ENCODE measurements around the gene TSSK2.

The TSSK2 gene

DNA sequence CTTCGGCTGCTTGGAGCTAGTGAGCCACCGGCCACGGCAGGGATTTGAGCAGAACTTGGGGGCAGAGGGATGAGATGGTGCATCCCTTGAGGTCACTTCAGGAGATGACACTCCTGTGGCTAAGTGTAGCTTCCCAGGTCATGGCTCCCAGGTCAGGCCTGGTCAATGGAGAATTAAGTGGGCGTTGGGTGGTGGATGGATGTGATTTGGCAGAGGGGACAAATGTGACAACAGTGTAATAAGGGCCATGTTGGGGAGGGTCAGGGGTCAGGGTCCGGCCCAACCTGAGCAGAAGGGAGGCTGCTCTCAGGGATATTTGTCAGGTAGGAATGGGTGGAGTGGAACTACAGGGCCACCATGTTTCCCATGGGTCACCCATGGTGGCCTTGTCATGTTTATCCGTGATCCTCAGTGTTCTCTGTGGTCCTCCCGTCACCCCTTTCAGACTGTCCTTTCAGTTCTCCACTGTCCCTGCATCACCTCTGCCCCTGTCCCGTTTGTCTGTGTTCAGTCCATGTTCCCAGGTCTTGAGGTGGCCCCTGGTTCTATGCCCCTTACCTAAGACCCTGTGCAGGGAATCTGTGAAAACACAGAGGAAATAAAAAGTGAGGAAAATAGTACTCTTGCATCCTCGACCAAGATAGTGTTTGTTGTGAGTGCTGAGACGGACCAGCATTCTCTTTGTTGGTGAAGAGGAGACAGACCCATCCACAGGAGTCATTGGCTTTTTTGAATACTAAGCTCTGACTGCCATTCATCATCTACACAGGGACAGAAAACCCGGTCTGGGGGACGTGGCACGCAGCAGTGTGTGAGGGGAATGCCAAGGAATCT lies 41.3 kb downstream of the TSSK2 start:
- no peak for DNase-seq

DNA sequence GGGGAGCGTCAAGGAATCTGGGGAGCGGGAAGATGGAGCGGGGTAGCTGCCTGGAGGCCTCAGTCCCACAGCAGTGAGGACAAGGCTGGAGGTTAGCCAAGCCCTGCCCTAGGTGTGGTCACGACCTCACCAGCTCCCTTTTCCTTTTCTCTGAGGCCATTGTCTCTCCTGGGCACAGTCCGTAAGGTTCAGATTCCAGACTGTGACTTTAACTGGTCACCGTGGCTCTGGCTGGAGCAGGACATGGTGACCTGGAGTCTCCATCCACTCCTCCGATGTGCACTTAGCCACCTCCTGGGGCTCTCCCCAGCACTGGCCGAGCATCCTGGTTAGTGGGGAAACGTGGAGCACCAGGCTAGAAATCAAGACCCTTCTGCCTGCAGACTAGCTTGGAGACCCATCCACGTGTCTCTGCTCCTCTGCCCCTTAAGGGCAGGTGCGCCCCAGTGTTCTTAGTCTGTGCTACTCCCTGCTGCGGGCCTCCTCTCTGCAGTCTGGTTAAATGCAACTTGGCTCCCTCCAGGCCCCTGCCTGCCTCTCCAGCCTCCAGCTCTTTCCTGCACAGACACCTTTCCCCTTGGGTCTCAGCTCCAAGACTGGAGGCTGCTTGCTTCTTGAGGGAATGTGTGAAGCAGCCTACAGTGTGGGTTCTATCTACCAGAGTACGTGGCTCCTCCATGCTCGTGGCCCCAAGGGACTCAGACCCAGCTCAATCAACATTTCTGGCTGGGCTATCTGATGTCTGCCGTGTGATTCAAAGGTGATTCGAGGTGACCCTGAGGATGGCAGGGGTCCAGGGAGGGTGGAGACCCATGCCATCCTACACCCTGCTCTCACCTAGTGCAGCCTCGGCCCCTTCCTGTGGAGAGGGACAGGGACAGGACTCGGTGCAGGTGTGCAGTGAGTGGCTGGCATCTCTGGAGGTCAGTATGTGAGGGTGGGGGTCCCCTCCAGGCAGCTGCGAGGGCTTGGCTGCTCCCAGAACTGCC lies 42.2 kb downstream of the TSSK2 start:
- no peak for DNase-seq

DNA sequence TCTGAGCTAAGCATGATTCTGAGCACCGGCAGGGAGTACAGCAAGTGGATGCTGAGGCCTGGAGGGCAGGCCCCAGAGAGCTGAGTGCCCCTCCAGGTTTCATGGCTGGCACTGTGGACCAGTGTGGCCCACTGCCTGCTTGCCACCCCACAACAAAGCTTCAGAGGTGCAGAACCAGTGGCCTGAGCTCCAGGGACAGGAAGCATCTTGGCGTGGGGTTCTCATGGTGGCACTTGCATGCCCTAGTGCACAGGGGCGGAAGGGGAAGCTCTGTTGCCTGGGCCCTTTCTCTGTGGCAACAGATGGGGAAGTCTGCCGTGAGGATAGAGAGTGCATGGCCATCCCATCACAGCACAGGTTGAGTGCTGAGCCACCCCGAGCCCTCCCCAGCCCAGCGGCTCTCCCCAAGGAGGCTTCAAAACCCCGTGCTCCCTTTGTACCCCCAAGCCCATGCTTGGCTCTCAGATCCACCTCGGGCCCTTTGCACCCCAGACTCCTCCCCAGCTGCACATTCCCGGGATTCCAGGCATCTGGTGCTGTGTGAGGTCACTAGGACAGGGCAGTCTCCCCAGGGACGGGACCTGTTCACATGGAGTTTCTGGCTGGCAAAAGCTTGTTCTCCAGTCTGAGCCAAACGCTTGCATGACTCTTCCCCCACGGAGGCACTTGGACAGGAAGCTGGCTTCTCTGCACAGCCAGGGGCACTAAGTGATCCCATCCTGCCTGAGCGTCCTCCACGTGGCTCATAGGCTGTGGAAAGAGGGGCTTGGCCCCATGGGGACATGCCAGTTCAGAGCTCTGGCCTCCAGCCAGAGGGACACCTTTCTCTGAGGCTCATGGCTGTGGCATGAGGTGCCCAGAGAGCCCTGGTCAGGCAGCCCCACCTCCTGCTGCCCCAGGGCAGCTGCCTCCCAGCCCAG lies 43.3 kb downstream of the TSSK2 start:
- no peak for DNase-seq

DNA sequence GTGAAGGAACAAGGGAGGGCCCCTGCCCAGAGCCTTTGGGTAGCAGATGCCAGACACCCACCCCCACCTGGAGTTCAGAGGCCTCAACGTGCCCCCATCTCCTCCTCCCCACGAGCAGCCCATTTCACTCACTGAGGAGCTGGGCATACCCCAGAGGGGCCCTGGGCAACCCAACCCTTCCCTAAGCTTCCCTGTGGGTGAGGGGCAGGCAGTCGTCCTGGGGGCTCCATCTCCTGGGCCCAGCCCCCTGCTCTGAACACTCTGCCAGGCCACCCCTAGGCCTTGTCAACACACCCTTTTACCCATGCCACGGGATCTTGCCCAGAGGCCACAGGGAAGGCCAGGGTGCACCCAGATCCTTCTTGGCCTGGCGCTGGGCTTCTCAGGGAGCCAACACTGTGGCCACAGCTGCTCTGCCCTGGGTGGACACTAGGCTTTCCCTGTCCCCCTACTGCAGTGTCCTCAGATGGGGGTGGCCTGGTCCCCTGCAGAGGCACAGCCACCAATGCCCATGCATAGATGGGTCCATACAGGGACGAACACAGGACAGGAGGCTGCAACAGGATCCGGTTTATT lies 44.0 kb downstream of the TSSK2 start:
- DNase-seq = no peak

DNA sequence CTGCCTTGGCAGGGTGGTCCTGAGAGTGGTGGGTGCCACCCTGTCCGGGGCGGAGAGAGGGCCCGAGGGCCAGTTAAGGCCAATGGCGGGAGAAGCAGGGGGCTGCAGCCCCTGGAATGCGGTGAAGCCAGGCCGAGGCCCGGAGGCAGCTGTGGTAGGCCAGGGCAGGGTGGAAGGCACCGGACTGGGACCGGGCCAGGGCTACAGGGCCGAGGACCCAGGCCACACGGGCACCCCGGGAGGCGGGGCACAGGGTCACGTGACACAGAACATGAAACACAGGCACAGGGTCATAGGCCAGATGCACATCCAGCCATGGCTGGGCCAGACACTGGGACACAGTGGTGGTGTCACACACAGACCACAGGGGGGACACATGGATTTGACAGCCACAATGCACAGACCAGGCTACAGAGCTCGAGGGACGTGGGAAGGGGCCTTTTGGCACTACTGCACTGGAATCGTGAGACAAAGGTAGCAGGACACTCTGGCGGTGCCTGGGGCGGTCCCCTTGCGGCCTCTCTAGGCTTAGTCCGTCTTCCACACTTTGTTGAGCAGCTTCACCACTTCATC lies 44.6 kb downstream of the TSSK2 start:
- no peak for DNase-seq

DNA sequence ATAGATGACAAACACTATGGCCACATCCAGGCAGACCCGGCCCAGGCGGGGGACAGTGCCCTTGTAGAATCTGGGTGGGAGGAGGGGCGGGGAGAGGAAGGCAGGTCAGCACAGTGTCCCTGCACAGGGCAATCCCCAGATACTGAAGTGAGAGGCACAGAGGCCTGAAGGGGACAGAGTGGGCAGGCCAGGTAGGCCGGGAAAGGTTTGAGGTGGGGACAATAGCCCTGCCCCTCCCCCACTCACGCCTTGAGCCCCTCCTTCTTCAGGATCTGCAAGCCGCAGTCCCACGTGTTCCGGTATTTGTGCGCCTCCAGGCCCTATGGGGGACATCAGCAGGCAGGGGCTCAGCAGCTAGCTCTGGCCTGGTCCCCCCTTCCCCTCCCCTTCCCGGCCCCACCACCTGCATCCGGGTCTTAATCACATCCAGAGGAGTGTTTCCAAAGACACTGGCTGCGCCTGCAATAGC lies 45.1 kb downstream of the TSSK2 start:
- DNase-seq = no peak

DNA sequence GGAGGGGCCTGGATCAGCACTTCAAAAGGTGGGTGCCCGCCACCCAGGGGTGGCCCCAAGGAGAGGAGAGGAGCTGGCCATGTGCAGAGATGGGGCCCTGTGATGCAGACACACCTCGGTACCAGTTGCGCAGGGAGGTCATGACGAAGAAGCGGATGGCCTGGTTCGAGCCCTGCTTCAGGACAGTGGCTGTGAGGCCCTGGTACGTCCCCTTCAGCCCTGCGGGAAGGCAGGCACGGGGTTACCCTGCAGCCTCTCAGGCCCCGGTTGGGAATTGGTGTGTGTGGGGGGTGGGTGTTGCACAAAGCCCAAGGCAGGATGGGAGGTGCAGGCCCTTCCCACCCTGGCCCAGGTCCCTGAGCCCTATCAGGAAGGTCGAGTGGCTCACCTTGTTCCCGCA lies 45.6 kb downstream of the TSSK2 start:
- no peak for DNase-seq

DNA sequence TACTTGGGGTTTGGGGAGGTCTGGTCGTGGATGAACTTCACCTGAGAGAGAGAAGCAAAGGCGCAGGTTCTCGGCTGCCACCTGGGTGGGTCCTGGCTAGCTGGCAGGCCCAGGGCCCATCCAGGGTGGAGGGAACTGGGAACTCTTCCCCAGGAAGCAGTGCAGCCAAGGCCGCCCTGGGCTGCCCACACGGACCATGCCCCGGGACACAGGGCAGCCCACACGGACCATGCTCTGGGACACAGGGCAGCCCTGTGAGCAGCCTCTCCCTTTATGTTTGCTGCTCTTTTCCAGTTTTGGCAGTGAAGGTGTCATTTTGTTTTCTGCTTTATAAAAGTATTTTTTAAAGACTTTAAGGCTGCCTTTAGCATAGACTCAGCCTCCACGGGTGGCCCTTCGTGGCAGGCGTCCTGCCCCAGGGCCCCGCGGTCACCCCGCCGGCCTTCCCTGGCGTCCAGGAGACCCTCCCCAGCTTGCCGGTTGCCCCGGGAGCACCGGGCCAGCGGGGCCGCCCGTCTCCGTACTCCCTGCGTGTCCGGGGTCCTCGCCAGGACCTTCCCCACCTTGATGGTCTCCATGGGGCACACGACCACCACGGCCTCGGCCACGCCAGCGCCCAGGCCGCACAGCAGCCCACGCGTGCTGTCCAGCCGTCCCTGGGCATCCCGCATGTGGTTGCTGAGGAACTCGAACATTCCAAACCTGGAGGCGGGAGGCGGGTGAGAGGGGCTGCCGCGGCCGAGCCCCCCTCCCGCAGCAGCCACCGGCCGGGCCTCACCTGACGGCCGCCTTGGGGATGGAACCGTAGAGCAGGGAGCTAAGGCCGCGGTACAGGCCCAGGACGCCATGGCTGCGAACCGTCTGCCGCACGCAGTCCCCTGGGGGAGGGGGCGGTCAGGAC lies 46.3 kb downstream of the TSSK2 start:
- no peak for DNase-seq

DNA sequence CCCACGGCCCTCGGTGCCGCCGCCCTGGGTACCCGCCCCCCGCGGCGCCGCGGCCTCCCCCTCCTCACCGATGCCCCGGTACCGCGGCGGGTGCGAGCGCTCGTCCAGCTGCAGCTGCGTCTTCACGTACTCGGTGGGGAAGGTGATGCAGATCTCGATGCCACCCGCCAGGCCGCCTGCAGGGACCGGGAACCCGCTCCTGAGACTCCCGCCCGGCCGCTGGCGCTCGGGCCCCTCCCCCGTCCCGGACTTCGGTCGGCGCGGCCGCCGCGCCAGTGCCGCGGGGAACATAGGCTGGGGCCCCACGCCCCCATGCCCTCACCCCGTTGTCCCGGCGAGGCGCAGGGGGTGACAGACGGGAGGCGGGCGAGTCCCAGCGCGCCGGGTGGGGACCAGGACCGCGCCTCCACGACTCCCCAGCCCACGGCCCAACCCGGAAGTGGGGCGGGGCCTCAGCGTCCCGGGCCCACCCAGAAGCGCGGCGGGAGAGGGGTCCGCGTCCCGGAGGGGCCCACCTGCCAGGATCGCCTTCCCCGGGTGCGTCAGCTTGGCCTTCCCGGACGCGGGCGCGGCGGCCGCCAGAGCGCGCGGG lies 47.1 kb downstream of the TSSK2 start:
- DNase-seq = peak; percentile 46

DNA sequence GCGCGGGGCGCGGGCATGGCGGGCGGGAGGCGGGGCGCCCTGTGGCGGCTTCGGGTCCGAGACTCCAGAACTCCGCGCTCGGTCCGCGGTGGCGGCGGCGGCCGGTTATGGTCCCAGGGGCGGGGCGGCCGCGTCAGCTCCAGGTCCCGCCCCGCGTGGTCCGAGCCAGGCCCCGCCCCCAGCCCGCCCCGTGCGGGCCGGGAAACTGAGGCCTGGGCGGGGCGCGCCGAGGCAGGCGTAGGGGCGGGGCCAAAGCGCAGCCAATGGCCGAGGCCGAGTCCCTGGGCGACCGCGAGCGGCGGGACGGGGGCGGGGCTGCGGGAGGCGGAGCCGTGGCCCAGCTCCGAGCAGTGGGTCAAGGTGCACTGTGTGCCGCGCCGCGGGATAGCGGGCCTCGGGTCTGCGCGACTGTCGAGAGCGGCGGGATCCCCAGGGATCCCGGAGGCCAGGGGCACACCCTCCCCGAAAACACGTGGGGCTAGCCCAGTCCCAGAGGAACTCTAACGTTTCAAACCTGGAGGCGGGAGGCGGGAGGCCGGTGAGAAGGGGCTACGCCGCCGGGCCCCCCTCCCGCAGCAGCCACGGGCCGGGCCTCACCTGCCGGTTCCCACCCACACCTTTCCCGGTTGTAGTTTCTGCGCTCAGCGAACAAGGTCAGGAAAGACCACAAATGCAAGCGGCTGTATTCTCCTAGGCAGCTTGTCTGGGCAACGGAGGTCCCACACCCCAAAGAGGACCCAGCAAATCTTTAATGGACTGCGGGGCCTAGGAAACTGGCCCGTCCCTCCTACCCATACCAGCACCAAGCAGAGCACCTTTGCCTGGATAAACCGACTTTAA lies 47.8 kb downstream of the TSSK2 start, which contains the start of gene SLC25A1:
SLC25A1 (minus strand) TSS at position 80 of the 840 bp plus-strand sequence; CDS start at position 17, 63 bp downstream.
- peak; percentile 61 for DNase-seq

DNA sequence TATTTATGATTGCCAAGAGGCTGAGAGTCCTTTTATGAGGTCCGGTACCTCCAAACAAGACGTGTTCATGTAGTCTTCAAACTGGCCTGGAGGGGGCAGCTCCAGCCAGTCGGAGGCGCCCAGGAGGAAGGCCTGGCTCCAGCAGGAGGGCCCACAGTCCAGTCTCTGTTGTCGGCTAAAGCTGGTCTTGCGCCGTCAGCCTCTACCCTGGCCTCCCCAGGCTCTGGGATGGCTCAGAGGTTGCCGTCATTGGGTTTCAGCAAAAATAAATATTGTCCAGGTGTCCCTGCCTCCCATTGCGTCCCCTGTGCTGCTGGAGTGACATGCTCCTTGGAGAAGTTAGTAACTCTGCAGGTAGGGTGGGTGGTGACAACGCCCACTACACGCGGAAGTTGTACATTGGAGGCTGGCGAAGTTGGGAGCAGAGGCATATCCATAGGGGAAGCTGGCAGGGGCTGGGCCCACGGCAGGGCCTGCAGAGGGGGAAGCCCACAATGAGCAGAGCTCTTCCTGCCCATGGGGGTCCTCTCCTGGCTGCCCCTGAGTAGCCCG lies 48.5 kb downstream of the TSSK2 start:
- DNase-seq = peak; percentile 64

DNA sequence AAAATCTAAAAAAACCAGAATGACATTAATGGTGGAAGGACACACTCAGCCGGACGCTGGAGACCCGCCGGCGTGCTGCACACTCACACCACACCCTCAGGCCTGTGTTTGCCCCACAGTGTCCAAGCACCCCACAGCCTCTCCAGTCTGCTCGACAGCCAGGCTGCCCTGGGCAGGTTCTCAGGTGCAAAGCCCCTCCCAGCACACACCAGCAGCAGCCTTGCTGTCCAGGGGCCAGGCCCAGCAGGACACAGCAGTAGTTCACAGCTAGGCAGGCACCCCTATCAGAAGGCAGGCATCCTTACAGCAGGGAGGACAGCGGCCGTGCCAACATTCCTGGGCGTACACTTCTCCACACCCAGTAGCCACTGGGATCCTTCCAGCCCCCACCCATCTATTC lies 49.1 kb downstream of the TSSK2 start:
- no peak for DNase-seq

DNA sequence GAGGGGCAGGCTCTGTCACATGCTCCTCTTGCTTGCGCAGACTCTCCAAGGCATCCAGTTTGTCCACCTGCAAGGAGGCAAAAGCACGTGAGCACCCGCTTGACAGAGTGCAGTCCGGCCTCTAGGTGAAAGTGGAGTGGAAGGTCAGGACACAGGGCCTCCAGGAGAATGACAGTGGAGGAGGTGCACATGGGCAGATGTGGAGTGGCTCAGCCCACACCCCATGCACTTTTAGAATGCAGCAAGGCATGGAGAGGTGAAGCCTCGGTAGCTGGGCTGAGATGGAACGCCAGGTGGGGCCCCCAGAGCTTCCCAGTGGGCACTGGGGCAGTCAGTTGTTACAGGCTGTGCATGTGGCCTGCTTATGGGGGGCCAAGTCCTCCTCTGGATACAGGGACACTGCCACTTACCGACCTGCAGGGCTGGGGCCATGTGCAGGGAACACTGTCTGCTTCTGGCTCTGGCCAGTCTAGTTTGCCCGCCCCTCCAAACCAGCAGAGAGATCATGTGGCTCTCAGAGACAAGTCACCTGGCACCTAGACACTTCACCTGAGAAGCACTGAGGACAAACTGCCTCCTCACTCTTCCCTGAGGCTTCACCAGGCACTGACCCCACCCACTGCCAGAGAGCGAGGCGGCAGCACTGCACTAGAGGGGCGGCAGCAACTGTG lies 49.8 kb downstream of the TSSK2 start:
- no peak for DNase-seq

DNA sequence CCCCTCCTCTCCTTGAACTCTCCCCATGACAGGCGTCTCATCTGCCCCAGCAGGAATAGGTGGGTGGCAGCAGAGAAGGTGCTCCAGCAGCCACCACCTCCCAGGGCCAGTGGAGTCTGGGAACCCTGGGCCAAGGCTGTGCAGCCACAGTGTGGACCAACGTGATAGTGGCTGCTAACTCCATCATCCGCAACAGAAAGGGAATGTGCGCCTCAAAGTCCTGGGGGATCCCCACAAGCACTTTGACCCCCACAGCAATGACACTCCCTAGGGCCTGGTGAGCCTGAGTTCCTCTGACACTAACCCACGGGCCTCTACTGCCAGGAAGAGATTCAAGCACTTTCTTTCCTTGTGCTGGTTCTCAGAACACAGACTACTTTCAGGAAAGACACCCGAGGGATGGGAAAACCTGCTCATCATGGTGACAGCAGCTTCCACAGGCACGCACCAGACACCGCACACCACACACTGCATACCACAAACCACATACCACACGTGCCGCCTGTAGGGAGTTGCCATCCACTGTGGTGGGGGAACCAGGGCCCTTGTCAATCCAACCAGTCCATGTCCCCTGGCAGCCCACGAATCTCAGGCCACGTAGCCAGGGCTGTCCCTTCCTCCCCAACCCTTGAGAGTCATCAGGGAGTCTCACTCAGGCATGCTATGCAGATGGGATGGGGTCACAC lies 50.8 kb downstream of the TSSK2 start:
- DNase-seq = no peak
